ENCODE measurements around the gene SLIT2.

GRCh38 chr4:20289782-20290181, 38.1 kb downstream of the SLIT2 start:
- no peak for TF ChIP-seq CTCF (IDR thresholded peaks at IDR 0.05)
- TF ChIP-seq POLR2A (IDR thresholded peaks at IDR 0.05): no peak
